GM23338 (cell line): ENCODE results near the gene ZNF697. TPM values are rescaled to one million over a fixed set of nuclear protein-coding genes. Genes with fewer than 3 reads are reported as not detected.
"Not testable (repeated sequence)": the region's sequence is repeated elsewhere in the genome, so short reads cannot be mapped to it uniquely, and the experiment has no call there.

Source experiments
- ATAC-seq: fragments of 200-7000 bp; cut with Tn5 transposase; 3 replicates; pipeline ENCODE4 v1.9.1; 2020
- DNase-seq: peaks from one replicate; pipeline ENCODE4 v3.0.0-alpha.2; 2015; ENCODE audit warnings: low spot score
- H2AFZ ChIP-seq: fragments of 200-600 bp; sonication (generic); 2 replicates; pipeline ENCODE4 v1.8.0; 2016; ENCODE audit warnings: antibody characterized with exemption, mild to moderate bottlenecking, moderate library complexity
- H3F3A ChIP-seq: fragments of 200-600 bp; sonication (generic); replicated peaks from 2 replicates; pipeline ENCODE4 v1.8.0; 2017; ENCODE audit warnings: antibody characterized with exemption, mixed run types, low read depth
- H3K27ac ChIP-seq: fragments of 200-600 bp; sonication (generic); 2 replicates; pipeline ENCODE4 v1.6.1; 2016; ENCODE audit warnings: low read depth
- H3K27me3 ChIP-seq: fragments of 200-600 bp; sonication (generic); 2 replicates; pipeline ENCODE4 v1.8.0; 2016; ENCODE audit warnings: mild to moderate bottlenecking, mixed run types, moderate library complexity; ENCODE audit not compliant: insufficient read depth
- H3K36me3 ChIP-seq: fragments of 200-600 bp; sonication (generic); 2 replicates; pipeline ENCODE4 v1.8.0; 2016; ENCODE audit warnings: mild to moderate bottlenecking; ENCODE audit not compliant: insufficient read depth
- H3K4me1 ChIP-seq: fragments of 200-600 bp; sonication (generic); 2 replicates; pipeline ENCODE4 v1.8.0; 2016; ENCODE audit warnings: mild to moderate bottlenecking, moderate library complexity; ENCODE audit not compliant: insufficient read depth
- H3K4me2 ChIP-seq: fragments of 200-600 bp; sonication (generic); 2 replicates; pipeline ENCODE4 v1.7.1; 2017; ENCODE audit warnings: mixed run types
- H3K4me3 ChIP-seq: fragments of 200-600 bp; sonication (generic); 2 replicates; pipeline ENCODE4 v1.6.1; 2016; ENCODE audit warnings: mixed run types
- H3K79me2 ChIP-seq: fragments of 200-600 bp; sonication (generic); replicated peaks from 2 replicates; pipeline ENCODE4 v1.8.0; 2017; ENCODE audit warnings: mild to moderate bottlenecking; ENCODE audit not compliant: insufficient read depth
- H3K9me2 ChIP-seq: fragments of 200-600 bp; sonication (generic); 2 replicates; pipeline ENCODE4 v1.8.0; 2017; ENCODE audit not compliant: insufficient read depth
- H4K20me1 ChIP-seq: fragments of 200-600 bp; sonication (generic); replicated peaks from 2 replicates; pipeline ENCODE4 v1.8.0; 2017; ENCODE audit warnings: mild to moderate bottlenecking; ENCODE audit not compliant: insufficient read depth
- H3K27ac Mint-ChIP-seq: 2 replicates; pipeline ENCODE4 v1.8.0; 2020; ENCODE audit warnings: inconsistent platforms, mild to moderate bottlenecking, moderate library complexity, mixed read lengths
- H3K27me3 Mint-ChIP-seq: 3 replicates; pipeline ENCODE4 v1.8.0; 2022; ENCODE audit warnings: low read depth, mild to moderate bottlenecking, moderate library complexity, mixed read lengths, inconsistent platforms; ENCODE audit not compliant: insufficient read depth, poor library complexity
- H3K36me3 Mint-ChIP-seq: 3 replicates; pipeline ENCODE4 v1.8.0; 2021; ENCODE audit warnings: low read depth, mild to moderate bottlenecking, inconsistent platforms, moderate library complexity, mixed read lengths
- H3K4me1 Mint-ChIP-seq: 3 replicates; pipeline ENCODE4 v1.8.0; 2020; ENCODE audit warnings: mild to moderate bottlenecking, inconsistent platforms, mixed read lengths
- H3K4me3 Mint-ChIP-seq: 3 replicates; pipeline ENCODE4 v1.8.0; 2021; ENCODE audit warnings: moderate library complexity, mild to moderate bottlenecking, inconsistent platforms, mixed read lengths
- H3K9me3 Mint-ChIP-seq: 3 replicates; pipeline ENCODE4 v1.8.0; 2020; ENCODE audit warnings: moderate library complexity, mild to moderate bottlenecking, inconsistent platforms, mixed read lengths
- JUNB ChIP-seq: IDR thresholded peaks from one replicate; pipeline ENCODE4 v1.6.1; 2016; ENCODE audit warnings: antibody characterized with exemption; ENCODE audit not compliant: unreplicated experiment
- NANOG ChIP-seq: IDR thresholded peaks from 2 replicates; pipeline ENCODE4 v1.6.1; 2016; ENCODE audit warnings: antibody characterized with exemption, borderline replicate concordance
- STAT1 ChIP-seq: IDR thresholded peaks from one replicate; pipeline ENCODE4 v1.6.1; 2016; ENCODE audit warnings: antibody characterized with exemption; ENCODE audit not compliant: unreplicated experiment
- ZNF114 ChIP-seq: fragments of 250-450 bp; sonication (Bioruptor Pico); IDR thresholded peaks from 2 replicates; pipeline ENCODE4 v1.5.0; 2020; ENCODE audit warnings: mild to moderate bottlenecking, moderate library complexity
- ZNF462 ChIP-seq: fragments of 250-450 bp; sonication (Bioruptor Pico); IDR thresholded peaks from 2 replicates; pipeline ENCODE4 v1.5.0; 2020; ENCODE audit warnings: mild to moderate bottlenecking, moderate library complexity
- polyA plus RNA-seq: library from polyadenylated mRNA; unstranded; fragments of >200 nt; fragmentation: Nextera tagmentation; extraction: Ambion mirVana; gene quantifications from 2 replicates; pipeline ENCODE4 v1.2.1, GENCODE V29; 2016
- total RNA-seq: library from RNA; depleted of rRNA; stranded (reverse); fragments of >200 nt; shearing (Covaris generic); gene quantifications from 2 replicates; pipeline ENCODE4 v1.2.3, GENCODE V29; 2014

Gene ZNF697
- total and polyA plus RNA-seq, 2 experiments from 2014 or later: 5.4 to 32.0 TPM

GRCh38 chr1:119603695-119604094, 44.4 kb downstream of the ZNF697 start (continued):
- TF ChIP-seq ZNF462 (CRISPR knock-in tag): no peak
- no peak for TF ChIP-seq ZNF114
- no peak for TF ChIP-seq JUNB
- TF ChIP-seq STAT1: no peak
- TF ChIP-seq NANOG: no peak

- H3K27me3 Mint-ChIP-seq, H3K4me1 ChIP-seq, H3F3A ChIP-seq, H3K9me3 Mint-ChIP-seq, H3K36me3 Mint-ChIP-seq, H3K36me3 ChIP-seq, H3K4me3 Mint-ChIP-seq, H3K27me3 ChIP-seq, H4K20me1 ChIP-seq, H3K4me3 ChIP-seq, H3K9me2 ChIP-seq, H3K27ac Mint-ChIP-seq, DNase-seq, H3K79me2 ChIP-seq, ATAC-seq, H2AFZ ChIP-seq, H3K27ac ChIP-seq, H3K4me1 Mint-ChIP-seq, H3K4me2 ChIP-seq: not testable (repeated sequence)
Measured at GRCh38 chr1:119603241-119603640, 44.8 kb downstream of the ZNF697 start.

GRCh38 chr1:119602789-119603188, 45.3 kb downstream of the ZNF697 start:
- H3K4me2 ChIP-seq, H3F3A ChIP-seq, H3K4me1 ChIP-seq, ATAC-seq, DNase-seq, H3K9me2 ChIP-seq, H3K4me3 ChIP-seq, H3K4me3 Mint-ChIP-seq, H3K27me3 Mint-ChIP-seq, H3K27ac ChIP-seq, H3K36me3 Mint-ChIP-seq, H4K20me1 ChIP-seq, H3K4me1 Mint-ChIP-seq, H3K79me2 ChIP-seq, H3K9me3 Mint-ChIP-seq, H3K36me3 ChIP-seq, H2AFZ ChIP-seq, H3K27ac Mint-ChIP-seq, H3K27me3 ChIP-seq: not testable (repeated sequence)
